H9 (cell line): ENCODE measurements around the gene PTP4A2. TPM values are rescaled to one million over a fixed set of nuclear protein-coding genes. Genes with fewer than 3 reads are reported as not detected.

Experiments
- DNase-seq: peaks from one replicate; pipeline ENCODE4 v3.0.0-alpha.2; 2017
- H2AFZ ChIP-seq: one replicate; pipeline ENCODE4 v1.6.1; 2013; ENCODE audit warnings: mild to moderate bottlenecking, low read length, control low read depth, moderate library complexity
- H2AK5ac ChIP-seq: 2 replicates; pipeline ENCODE4 v1.6.1; 2013; ENCODE audit warnings: low read length, control low read depth, mixed read lengths; ENCODE audit not compliant: insufficient read length
- H2BK120ac ChIP-seq: one replicate; pipeline ENCODE4 v1.6.1; 2013; ENCODE audit warnings: low read depth, mild to moderate bottlenecking, low read length, control low read depth, inconsistent platforms; ENCODE audit not compliant: poor library complexity, severe bottlenecking
- H2BK12ac ChIP-seq: 2 replicates; pipeline ENCODE4 v1.6.1; 2013; ENCODE audit warnings: low read length, control low read depth, mixed read lengths, low read depth; ENCODE audit not compliant: insufficient read length
- H2BK15ac ChIP-seq: 2 replicates; pipeline ENCODE4 v1.6.1; 2013; ENCODE audit warnings: low read depth, low read length, control low read depth
- H2BK20ac ChIP-seq: one replicate; pipeline ENCODE4 v1.6.1; 2013; ENCODE audit warnings: low read depth, mild to moderate bottlenecking, low read length, control low read depth, inconsistent platforms; ENCODE audit not compliant: poor library complexity, severe bottlenecking
- H2BK5ac ChIP-seq: 2 replicates; pipeline ENCODE4 v1.6.1; 2013; ENCODE audit warnings: low read length, control low read depth, mixed read lengths; ENCODE audit not compliant: insufficient read length
- H3K14ac ChIP-seq: 2 replicates; pipeline ENCODE4 v1.6.1; 2013; ENCODE audit warnings: low read length, control low read depth; ENCODE audit not compliant: insufficient read depth
- H3K18ac ChIP-seq: 2 replicates; pipeline ENCODE4 v1.6.1; 2013; ENCODE audit warnings: low read depth, mild to moderate bottlenecking, mixed read lengths, low read length, control low read depth; ENCODE audit not compliant: insufficient read length
- H3K23ac ChIP-seq: 2 replicates; pipeline ENCODE4 v1.6.1; 2013; ENCODE audit warnings: low read length, control low read depth, mixed read lengths, low read depth; ENCODE audit not compliant: insufficient read length
- H3K23me2 ChIP-seq: 2 replicates; pipeline ENCODE4 v1.6.1; 2013; ENCODE audit warnings: low read depth, mild to moderate bottlenecking, mixed read lengths, low read length, control low read depth; ENCODE audit not compliant: insufficient read length, poor library complexity, severe bottlenecking
- H3K27ac ChIP-seq: 2 replicates; pipeline ENCODE4 v1.5.1; 2013; ENCODE audit warnings: low read length, control low read depth, mixed read lengths, low read depth; ENCODE audit not compliant: insufficient read length
- H3K27me3 ChIP-seq: 2 replicates; pipeline ENCODE4 v1.6.1; 2013; ENCODE audit warnings: low read length, control low read depth, inconsistent platforms; ENCODE audit not compliant: insufficient read depth
- H3K4ac ChIP-seq: 2 replicates; pipeline ENCODE4 v1.6.1; 2013; ENCODE audit warnings: low read depth, mild to moderate bottlenecking, control low read depth, inconsistent platforms, low read length, moderate library complexity
- H3K4me1 ChIP-seq: 2 replicates; pipeline ENCODE4 v1.6.1; 2013; ENCODE audit warnings: low read length, control low read depth, inconsistent platforms; ENCODE audit not compliant: insufficient read depth
- H3K4me2 ChIP-seq: 2 replicates; pipeline ENCODE4 v1.6.1; 2013; ENCODE audit warnings: low read length, control low read depth, mixed read lengths; ENCODE audit not compliant: insufficient read length, insufficient read depth
- H3K56ac ChIP-seq: 2 replicates; pipeline ENCODE4 v1.6.1; 2013; ENCODE audit warnings: low read depth, mild to moderate bottlenecking, mixed read lengths, low read length, control low read depth; ENCODE audit not compliant: insufficient read length
- H3K79me1 ChIP-seq: 2 replicates; pipeline ENCODE4 v1.6.1; 2013; ENCODE audit warnings: low read depth, mild to moderate bottlenecking, moderate library complexity, low read length, control low read depth, inconsistent platforms; ENCODE audit not compliant: insufficient read depth, poor library complexity, severe bottlenecking
- H3K79me2 ChIP-seq: 2 replicates; pipeline ENCODE4 v1.6.1; 2013; ENCODE audit warnings: low read length, control low read depth, inconsistent platforms; ENCODE audit not compliant: insufficient read depth
- H3K9ac ChIP-seq: 2 replicates; pipeline ENCODE4 v1.6.1; 2013; ENCODE audit warnings: low read length, control low read depth, mixed read lengths; ENCODE audit not compliant: insufficient read length; ENCODE audit errors: extremely low read depth
- H3K9me3 ChIP-seq: one replicate; pipeline ENCODE4 v1.6.1; 2013; ENCODE audit warnings: low read depth, low read length, inconsistent platforms; ENCODE audit not compliant: control insufficient read depth
- H3T11ph ChIP-seq: one replicate; pipeline ENCODE4 v1.6.1; 2013; ENCODE audit warnings: mild to moderate bottlenecking, low read length, control low read depth, inconsistent platforms
- H4K20me1 ChIP-seq: one replicate; pipeline ENCODE4 v1.6.1; 2013; ENCODE audit not compliant: control insufficient read depth, insufficient read length, insufficient read depth
- H4K5ac ChIP-seq: 2 replicates; pipeline ENCODE4 v1.6.1; 2013; ENCODE audit warnings: low read depth, mild to moderate bottlenecking, mixed read lengths, low read length, control low read depth; ENCODE audit not compliant: insufficient read length
- H4K8ac ChIP-seq: replicated peaks from 2 replicates; pipeline ENCODE4 v1.6.1; 2013; ENCODE audit warnings: low read length, control low read depth, mixed read lengths, low read depth; ENCODE audit not compliant: insufficient read length
- H4K91ac ChIP-seq: 2 replicates; pipeline ENCODE4 v1.6.1; 2013; ENCODE audit warnings: low read depth, mild to moderate bottlenecking, moderate library complexity, mixed read lengths, low read length, control low read depth; ENCODE audit not compliant: insufficient read length
- H3K27ac Mint-ChIP-seq, 3 experiments: 2 replicates in 2 of 3; 3 replicates in 1 of 3; pipeline ENCODE4 v1.8.0; 2020 to 2021; ENCODE audit warnings: mixed read lengths in 3 of 3, mild to moderate bottlenecking in 1 of 3, moderate library complexity in 1 of 3
- H3K27me3 Mint-ChIP-seq: 2 replicates; pipeline ENCODE4 v1.8.0; 2021; ENCODE audit warnings: low read depth, mild to moderate bottlenecking, moderate library complexity, mixed read lengths
- H3K36me3 Mint-ChIP-seq, 3 experiments: 2 replicates in 2 of 3; 3 replicates in 1 of 3; pipeline ENCODE4 v1.8.0; 2020 to 2021; ENCODE audit warnings: low read depth in 3 of 3, mixed read lengths in 3 of 3; ENCODE audit not compliant: insufficient read depth in 1 of 3
- H3K4me1 Mint-ChIP-seq, 2 experiments: 2 replicates each; pipeline ENCODE4 v1.8.0; 2020; ENCODE audit warnings: mixed read lengths in 2 of 2
- H3K4me3 Mint-ChIP-seq, 2 experiments: 2 replicates in 1 of 2; 3 replicates in 1 of 2; pipeline ENCODE4 v1.8.0; 2020 to 2021; ENCODE audit warnings: mild to moderate bottlenecking in 2 of 2, mixed read lengths in 2 of 2, moderate library complexity in 1 of 2
- H3K9me3 Mint-ChIP-seq, 2 experiments: 2 replicates in 1 of 2; 3 replicates in 1 of 2; pipeline ENCODE4 v1.8.0; 2020; ENCODE audit warnings: mild to moderate bottlenecking in 2 of 2, mixed read lengths in 2 of 2, moderate library complexity in 1 of 2
- CTCF ChIP-seq: fragments of 200-600 bp; sonication (generic); conservative IDR thresholded peaks from 3 replicates; pipeline ENCODE4 v1.8.0; 2021; ENCODE audit warnings: antibody characterized with exemption, mild to moderate bottlenecking
- WGBS: extraction: QIAGEN DNeasy Blood & Tissue Kit; methylation state at CpG from one replicate; pipeline ENCODE4 v1.1.7; 2013; ENCODE audit warnings: missing lambda C conversion rate, low lambda C conversion rate, mixed read lengths; ENCODE audit not compliant: insufficient read length; ENCODE audit errors: extremely low coverage; 5-methylcytosine and 5-hydroxymethylcytosine counted together
- total RNA-seq: library from RNA; stranded (reverse); gene quantifications from 2 replicates; pipeline ENCODE4 v1.2.1, GENCODE V29; 2021

The PTP4A2 gene
- total RNA-seq, 1 experiment from 2014 or later, result 192 TPM

GRCh38 chr1:31910933-31911332, 27.2 kb downstream of the PTP4A2 start:
- no peak for TF ChIP-seq CTCF
- H3K4me3 Mint-ChIP-seq, result no peak overlapping the region
- Histone ChIP-seq H4K8ac (peak overlapping the region; percentile 96), H2BK15ac (no peak overlapping the region), H3K9ac (no peak overlapping the region), H3K56ac (no peak overlapping the region), H2BK120ac (no peak overlapping the region), H2AFZ (no peak overlapping the region), H3K9me3 (no peaks in the 10 kb centered on the region), H3K18ac (no peak overlapping the region), H4K91ac (no peak overlapping the region), H2BK20ac (no peak overlapping the region), H2AK5ac (no peak overlapping the region), H2BK5ac (no peak overlapping the region), H4K5ac (no peak overlapping the region), H2BK12ac (no peak overlapping the region), H3K23ac (no peak overlapping the region), H3K23me2 (no peaks in the 10 kb centered on the region), H3K27ac (no peak overlapping the region), H3K79me1 (no peaks in the 10 kb centered on the region), H3K4me2 (no peak overlapping the region), H3K27me3 (no peaks in the 10 kb centered on the region), H3K4ac (no peak overlapping the region), H3K79me2 (no peaks in the 10 kb centered on the region; the same call in 1 of the 2 replicates), H3K4me1 (no peaks in the 10 kb centered on the region), H4K20me1 (no peaks in the 10 kb centered on the region), H3K14ac (no peak overlapping the region), H3T11ph (no peak overlapping the region)
- WGBS, result no CpG with 5 or more reads among the region's 2 CpGs
- DNase-seq, result no peak
- H3K27me3 Mint-ChIP-seq, result no peaks in the 10 kb centered on the region
- no peaks in the 10 kb centered on the region for H3K9me3 Mint-ChIP-seq
- H3K4me1 Mint-ChIP-seq, result peaks cover 0 to 5% of the 10 kb centered on the region in 2 experiments; a peak in 1 of 4 replicates
- peak overlapping the region in 1 of 3 experiments; percentile 56; a peak in 2 of 7 replicates for H3K27ac Mint-ChIP-seq
- H3K36me3 Mint-ChIP-seq, result peaks cover 26 to 77% (median 74%) of the 10 kb centered on the region in 3 experiments
